Measurements from ENCODE around the gene NT5DC3. TPM values are rescaled to one million over a fixed set of nuclear protein-coding genes. Genes with fewer than 3 reads are reported as not detected.

Gene NT5DC3
- total RNA-seq, 2 donors from 2014 or later, result 24.2 to 28.3 TPM

- Mint-ChIP-seq H3K4me1 (peaks cover 22% of the 10 kb centered on the region), H3K9me3 (peaks cover 5% of the 10 kb centered on the region), H3K36me3 (ENCODE audit: low read depth) (peaks cover 60% of the 10 kb centered on the region), H3K27ac (no peak overlapping the region), H3K27me3 (ENCODE audit: insufficient read depth) (no peaks in the 10 kb centered on the region), H3K4me3 (no peak overlapping the region)
- Histone ChIP-seq H3K36me3 (ENCODE audit: control insufficient read depth, insufficient read depth, low read length) (peaks cover 66% of the 10 kb centered on the region), H3K27ac (ENCODE audit: low read depth, low read length) (no peak overlapping the region), H3K4me3 (ENCODE audit: low read length) (no peak overlapping the region), H3K27me3 (ENCODE audit: control insufficient read depth, insufficient read depth, low read length, poor library complexity, severe bottlenecking) (no peaks in the 10 kb centered on the region), H3K9me3 (ENCODE audit: control insufficient read depth, low read length) (peaks cover 10% of the 10 kb centered on the region), H3K4me1 (ENCODE audit: control insufficient read depth, insufficient read depth, low read length) (no peaks in the 10 kb centered on the region), H3K9ac (ENCODE audit: extremely low read depth, low read length, poor library complexity, severe bottlenecking) (no peak overlapping the region)
- peak; percentile 32 for DNase-seq
- WGBS, 2 experiments (ENCODE audit: insufficient coverage in 1 of 2, insufficient read length in 1 of 2), result 95 to 97% methylated on average over 4 of the region's 4 CpGs
- TF ChIP-seq, protein P1, sequence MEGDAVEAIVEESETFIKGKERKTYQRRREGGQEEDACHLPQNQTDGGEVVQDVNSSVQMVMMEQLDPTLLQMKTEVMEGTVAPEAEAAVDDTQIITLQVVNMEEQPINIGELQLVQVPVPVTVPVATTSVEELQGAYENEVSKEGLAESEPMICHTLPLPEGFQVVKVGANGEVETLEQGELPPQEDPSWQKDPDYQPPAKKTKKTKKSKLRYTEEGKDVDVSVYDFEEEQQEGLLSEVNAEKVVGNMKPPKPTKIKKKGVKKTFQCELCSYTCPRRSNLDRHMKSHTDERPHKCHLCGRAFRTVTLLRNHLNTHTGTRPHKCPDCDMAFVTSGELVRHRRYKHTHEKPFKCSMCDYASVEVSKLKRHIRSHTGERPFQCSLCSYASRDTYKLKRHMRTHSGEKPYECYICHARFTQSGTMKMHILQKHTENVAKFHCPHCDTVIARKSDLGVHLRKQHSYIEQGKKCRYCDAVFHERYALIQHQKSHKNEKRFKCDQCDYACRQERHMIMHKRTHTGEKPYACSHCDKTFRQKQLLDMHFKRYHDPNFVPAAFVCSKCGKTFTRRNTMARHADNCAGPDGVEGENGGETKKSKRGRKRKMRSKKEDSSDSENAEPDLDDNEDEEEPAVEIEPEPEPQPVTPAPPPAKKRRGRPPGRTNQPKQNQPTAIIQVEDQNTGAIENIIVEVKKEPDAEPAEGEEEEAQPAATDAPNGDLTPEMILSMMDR (conservative IDR thresholded peaks at IDR 0.05), result no peak
Measured at GRCh38 chr12:103806803-103807202, 34.2 kb downstream of the NT5DC3 start.

DNA sequence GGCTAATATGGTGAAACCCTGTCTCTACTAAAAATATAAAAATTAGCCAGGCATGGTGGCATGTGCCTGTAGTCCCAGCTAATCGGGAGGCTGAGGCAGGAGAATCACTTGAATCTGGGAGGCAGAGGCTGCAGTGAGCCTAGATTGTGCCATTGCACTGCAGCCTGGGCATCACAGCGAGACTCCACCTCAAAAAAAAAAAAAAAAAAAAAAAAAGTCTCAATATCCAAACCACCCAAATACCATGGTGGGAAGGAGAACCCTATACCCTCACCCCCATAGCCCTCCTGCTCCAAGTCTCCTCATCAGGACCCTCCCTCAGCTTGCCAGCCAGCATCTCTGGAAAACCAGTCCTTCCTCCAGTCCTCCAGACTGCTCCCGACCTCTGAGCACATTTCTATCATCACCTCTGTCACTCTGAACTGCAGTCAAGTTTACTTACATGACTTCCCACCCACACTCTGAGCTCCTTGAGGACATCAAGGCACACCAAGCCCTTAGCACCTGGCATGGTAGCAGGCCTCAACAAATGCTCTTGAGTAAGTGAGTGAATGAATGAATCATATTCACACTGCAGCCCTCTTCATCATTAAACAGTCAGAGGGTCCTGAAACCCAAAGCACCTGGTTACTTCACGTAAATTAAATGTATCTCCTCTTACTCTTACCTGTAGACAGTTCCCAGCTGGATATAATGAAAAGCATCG lies 35.2 kb downstream of the NT5DC3 start:
- TF ChIP-seq, protein P1 (conservative IDR thresholded peaks at IDR 0.05), result no peak
- Mint-ChIP-seq H3K36me3 (ENCODE audit: low read depth) (peaks cover 56% of the 10 kb centered on the region), H3K4me3 (no peak overlapping the region), H3K9me3 (peaks cover 5% of the 10 kb centered on the region), H3K27ac (no peak overlapping the region), H3K27me3 (ENCODE audit: insufficient read depth) (no peaks in the 10 kb centered on the region), H3K4me1 (peaks cover 22% of the 10 kb centered on the region)
- Histone ChIP-seq H3K36me3 (ENCODE audit: control insufficient read depth, insufficient read depth, low read length) (peaks cover 63% of the 10 kb centered on the region), H3K9me3 (ENCODE audit: control insufficient read depth, low read length) (peaks cover 10% of the 10 kb centered on the region), H3K27ac (ENCODE audit: low read depth, low read length) (no peak overlapping the region), H3K27me3 (ENCODE audit: control insufficient read depth, insufficient read depth, low read length, poor library complexity, severe bottlenecking) (no peaks in the 10 kb centered on the region), H3K4me1 (ENCODE audit: control insufficient read depth, insufficient read depth, low read length) (no peaks in the 10 kb centered on the region), H3K9ac (ENCODE audit: extremely low read depth, low read length, poor library complexity, severe bottlenecking) (no peak overlapping the region), H3K4me3 (ENCODE audit: low read length) (no peak overlapping the region)
- WGBS, 2 experiments (ENCODE audit: insufficient coverage in 1 of 2, insufficient read length in 1 of 2), result 89 to 93% methylated on average over 2 to 5 of the region's 5 CpGs
- DNase-seq, result peak; percentile 39

- peaks cover 64% of the 10 kb centered on the region for H3K36me3 ChIP-seq (ENCODE audit: control insufficient read depth, insufficient read depth, low read length)
- TF ChIP-seq, protein P1 (conservative IDR thresholded peaks at IDR 0.05), result no peak
- H3K27me3 ChIP-seq (ENCODE audit: control insufficient read depth, insufficient read depth, low read length, poor library complexity, severe bottlenecking), result no peaks in the 10 kb centered on the region
- Mint-ChIP-seq H3K27me3 (ENCODE audit: insufficient read depth) (no peaks in the 10 kb centered on the region), H3K4me1 (peaks cover 17% of the 10 kb centered on the region), H3K36me3 (ENCODE audit: low read depth) (peaks cover 55% of the 10 kb centered on the region), H3K9me3 (no peaks in the 10 kb centered on the region), H3K4me3 (no peak overlapping the region), H3K27ac (no peak overlapping the region)
- 100% methylated on average over 1 of the region's 1 CpG; no CpG with 5 or more reads in 1 of the 2 experiments for WGBS, 2 experiments (ENCODE audit: insufficient coverage in 1 of 2, insufficient read length in 1 of 2)
- H3K9me3 ChIP-seq (ENCODE audit: control insufficient read depth, low read length), result no peaks in the 10 kb centered on the region
- H3K4me3 ChIP-seq (ENCODE audit: low read length), result no peak overlapping the region
- peak; percentile 10 for DNase-seq
- H3K9ac ChIP-seq (ENCODE audit: extremely low read depth, low read length, poor library complexity, severe bottlenecking), result no peak overlapping the region
- no peaks in the 10 kb centered on the region for H3K4me1 ChIP-seq (ENCODE audit: control insufficient read depth, insufficient read depth, low read length)
- no peak overlapping the region for H3K27ac ChIP-seq (ENCODE audit: low read depth, low read length)
Measured at GRCh38 chr12:103803847-103804246, 37.2 kb downstream of the NT5DC3 start.

Measured in endodermal cell (in vitro differentiated cells).